Neutrophil (primary cell): ENCODE measurements around the gene RNF146.

Experiments
- H3K27ac ChIP-seq: fragments of 200-600 bp; sonication (generic); 2 replicates; pipeline ENCODE4 v1.5.1; 2016; ENCODE audit warnings: mild to moderate bottlenecking, moderate library complexity
- H3K27me3 ChIP-seq: fragments of 200-600 bp; sonication (generic); 2 replicates; pipeline ENCODE4 v1.6.0; 2016; ENCODE audit warnings: mild to moderate bottlenecking
- H3K36me3 ChIP-seq: fragments of 200-600 bp; sonication (generic); 2 replicates; pipeline ENCODE4 v1.5.1; 2017
- H3K4me1 ChIP-seq, 2 experiments: fragments of 200-600 bp in 1 of 2; sonication (generic) in 1 of 2; 1 replicate in 1 of 2; 2 replicates in 1 of 2; pipeline versions ENCODE4 v1.5.1 to v1.6.1; 2013 to 2016; ENCODE audit warnings: low read depth in 1 of 2, low read length in 1 of 2, mild to moderate bottlenecking in 1 of 2, moderate library complexity in 1 of 2; ENCODE audit not compliant: control insufficient read depth in 1 of 2, insufficient read depth in 1 of 2
- H3K4me3 ChIP-seq, 2 experiments: fragments of 200-600 bp in 1 of 2; sonication (generic) in 1 of 2; 1 replicate in 1 of 2; 2 replicates in 1 of 2; pipeline ENCODE4 v1.5.1; 2013 to 2016; ENCODE audit warnings: low read depth in 1 of 2, low read length in 1 of 2, mild to moderate bottlenecking in 1 of 2, moderate library complexity in 1 of 2
- H3K9me3 ChIP-seq: fragments of 200-600 bp; sonication (generic); 2 replicates; pipeline ENCODE4 v1.5.1; 2016
- CTCF ChIP-seq: fragments of 200-600 bp; sonication (generic); IDR thresholded peaks from 2 replicates; pipeline ENCODE4 v1.5.1; 2016; ENCODE audit warnings: antibody characterized with exemption

RNF146 gene

GRCh38 chr6:127276331-127276730, 9.7 kb downstream of the RNF146 start:
- Histone ChIP-seq H3K4me1 (peaks cover 11 to 20% of the 10 kb centered on the region in 2 experiments), H3K27me3 (no peaks in the 10 kb centered on the region), H3K9me3 (no peaks in the 10 kb centered on the region)

DNA sequence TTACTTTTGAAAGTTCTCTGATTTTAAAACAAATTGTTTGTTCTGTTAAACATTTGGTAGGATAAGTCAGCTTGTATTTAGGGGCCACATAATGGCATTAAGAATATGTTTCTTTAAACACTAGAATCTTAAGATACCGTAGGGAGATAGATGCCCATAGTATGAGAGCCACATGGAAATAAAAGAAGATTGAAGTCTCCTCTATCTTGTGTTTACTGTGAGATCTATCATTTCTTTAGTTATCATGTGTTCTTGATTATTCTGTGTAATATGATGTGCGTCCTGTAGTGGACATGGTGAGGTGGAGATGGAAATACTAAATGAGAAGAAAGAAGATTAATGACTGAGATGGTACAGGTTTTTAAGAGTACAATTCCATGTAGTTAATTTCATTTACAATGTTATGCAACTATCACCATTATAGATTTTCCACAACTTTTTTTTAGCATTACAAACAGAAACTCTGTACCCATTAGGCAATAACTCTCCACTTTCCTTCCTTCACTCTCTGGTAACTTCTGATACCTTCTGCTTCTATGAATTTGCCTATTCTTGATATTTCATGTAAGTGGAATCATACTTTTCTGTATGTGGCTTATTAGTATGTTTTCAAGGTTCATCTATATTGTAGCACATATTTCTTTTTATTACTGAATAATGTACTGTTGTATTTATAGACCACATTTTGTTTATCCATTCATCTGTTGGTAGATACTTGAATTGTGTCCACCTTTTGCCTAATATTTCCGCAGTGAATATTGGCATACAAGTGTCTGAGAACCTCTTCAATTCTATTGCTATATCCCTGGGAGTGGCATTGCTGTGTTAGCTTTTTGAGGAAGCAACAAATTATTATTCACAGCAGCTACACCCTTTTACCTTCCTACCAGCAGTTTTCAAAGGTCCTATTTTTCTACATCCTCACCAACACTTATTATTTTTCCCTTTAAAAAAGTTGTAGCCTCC, 11.5 kb downstream of the RNF146 start:
- no peaks in the 10 kb centered on the region for H3K27me3 ChIP-seq
- H3K9me3 ChIP-seq: no peaks in the 10 kb centered on the region
- H3K36me3 ChIP-seq: peaks cover 31% of the 10 kb centered on the region
- no peak for TF ChIP-seq CTCF
- H3K27ac ChIP-seq: no peak overlapping the region
- H3K4me1 ChIP-seq: peaks cover under 1 to 6% of the 10 kb centered on the region in 2 experiments
- no peak overlapping the region for H3K4me3 ChIP-seq

More at GRCh38 chr6:127276331-127276730, 9.7 kb downstream of the RNF146 start:
- Histone ChIP-seq H3K27ac (no peak overlapping the region), H3K36me3 (peaks cover 13% of the 10 kb centered on the region), H3K4me3 (no peak overlapping the region)
- no peak for TF ChIP-seq CTCF

GRCh38 chr6:127279815-127280214, 13.2 kb downstream of the RNF146 start:
- no peak for TF ChIP-seq CTCF
- Histone ChIP-seq H3K27me3 (no peaks in the 10 kb centered on the region), H3K4me3 (no peak overlapping the region)

DNA sequence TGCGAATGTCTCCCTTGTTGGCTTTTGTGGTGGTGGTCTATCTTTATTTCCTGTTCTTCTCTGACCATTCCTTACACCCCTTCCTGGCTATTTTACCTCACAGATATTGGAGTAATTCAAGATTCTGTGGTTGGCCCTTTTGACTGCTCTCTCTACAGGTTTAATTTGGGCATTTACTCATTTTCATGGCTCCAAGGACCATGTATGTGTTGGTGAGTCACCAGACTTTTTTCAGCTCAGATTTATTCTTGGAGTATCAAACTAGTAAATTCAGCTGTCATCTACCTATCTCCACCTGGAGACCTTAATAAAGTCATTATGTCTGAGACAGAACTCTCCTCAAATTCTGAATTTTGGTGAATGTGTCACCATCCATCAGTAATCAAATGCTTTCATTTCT, 15.5 kb downstream of the RNF146 start:
- H3K27ac ChIP-seq: no peak overlapping the region
- H3K27me3 ChIP-seq: no peaks in the 10 kb centered on the region
- H3K4me3 ChIP-seq: no peak overlapping the region
- no peak for TF ChIP-seq CTCF
- H3K36me3 ChIP-seq: peaks cover 67% of the 10 kb centered on the region
- H3K9me3 ChIP-seq: no peaks in the 10 kb centered on the region
- H3K4me1 ChIP-seq: peaks cover 0 to 6% of the 10 kb centered on the region in 2 experiments

More at GRCh38 chr6:127279815-127280214, 13.2 kb downstream of the RNF146 start:
- peaks cover 46% of the 10 kb centered on the region for H3K36me3 ChIP-seq
- H3K9me3 ChIP-seq: no peaks in the 10 kb centered on the region
- H3K4me1 ChIP-seq: peaks cover 0 to 6% of the 10 kb centered on the region in 2 experiments
- no peak overlapping the region for H3K27ac ChIP-seq

DNA sequence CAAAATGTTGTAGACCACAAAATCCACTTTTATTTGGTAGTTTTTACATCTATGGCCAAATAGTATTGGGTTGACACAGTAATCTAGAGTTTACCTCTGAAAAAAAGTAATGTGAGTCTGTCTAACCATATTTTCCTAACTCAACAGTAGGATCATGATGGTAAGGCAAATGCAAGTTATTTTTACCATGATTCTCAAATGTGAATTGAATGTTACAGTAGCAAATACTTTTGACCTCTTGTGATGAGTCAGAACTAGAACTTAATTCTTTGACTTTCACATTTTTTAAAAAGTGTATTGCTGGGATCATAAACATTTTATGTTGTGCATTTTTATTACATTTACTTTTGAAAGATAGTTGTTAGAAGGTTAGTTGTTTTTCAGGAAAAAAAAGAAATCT, 22.0 kb downstream of the RNF146 start:
- TF ChIP-seq CTCF: no peak
- H3K27me3 ChIP-seq: no peaks in the 10 kb centered on the region
- no peaks in the 10 kb centered on the region for H3K9me3 ChIP-seq
- no peak overlapping the region for H3K4me3 ChIP-seq
- H3K27ac ChIP-seq: no peak overlapping the region
- peaks cover 67% of the 10 kb centered on the region for H3K36me3 ChIP-seq
- H3K4me1 ChIP-seq: no peaks in the 10 kb centered on the region
